OCI-LY3 (cell line): ENCODE measurements around the gene OPCML.

Experiments
- CTCF ChIP-seq: fragments of 200-600, 300-600 bp; sonication (generic); IDR thresholded peaks from 2 replicates; pipeline ENCODE4 v1.5.1; 2014; ENCODE audit warnings: antibody characterized with exemption, low read length, low read depth
- EZH2phosphoT487 ChIP-seq: fragments of 200-600 bp; shearing (Covaris generic); IDR thresholded peaks from 2 replicates; pipeline ENCODE4 v1.6.1; 2018; ENCODE audit warnings: antibody characterized with exemption, mixed run types, low read depth

- no peak for TF ChIP-seq CTCF
- TF ChIP-seq EZH2phosphoT487, result no peak
Observed at GRCh38 chr11:132595246-132595645, 937.1 kb downstream of the OPCML start.
